H1 (cell line): Measurements from ENCODE around the gene RCC2. TPM values are rescaled to one million over a fixed set of nuclear protein-coding genes. Genes with fewer than 3 reads are reported as not detected.

Experiments
- CTCF ChIA-PET: fragments of 300-600 bp; sonication (Branson Sonifier 250); formaldehyde crosslinking; loops from one replicate; lab custom pipeline; 2021; ENCODE audit not compliant: partially characterized antibody; lab: Charles Lee
- POLR2A ChIA-PET: fragments of 300-600 bp; sonication (Branson Sonifier 250); formaldehyde crosslinking; loops from one replicate; lab custom pipeline; 2021; ENCODE audit warnings: inconsistent platforms; ENCODE audit not compliant: partially characterized antibody; lab: Charles Lee
- DNase-seq, 2 experiments: peaks; one replicate each; pipeline versions ENCODE4 v3.0.0 to v3.0.0-alpha.2; 2010 to 2022; ENCODE audit warnings: low spot score in 2 of 2, low read depth in 1 of 2, mixed read lengths in 1 of 2
- FAIRE-seq: peaks from 2 replicates; lab custom pipeline; 2011; peaks lifted over from hg19 to GRCh38; lab: Jason Lieb, UNC
- H2AFZ ChIP-seq: 2 replicates; pipeline ENCODE4 v1.8.1; 2012; ENCODE audit warnings: low read length, inconsistent platforms
- H2AK5ac ChIP-seq: 2 replicates; pipeline ENCODE4 v1.6.1; 2013; ENCODE audit warnings: low read depth, low read length
- H2BK120ac ChIP-seq: replicated peaks from 2 replicates; pipeline ENCODE3; 2013; ENCODE audit warnings: low read depth, low read length, inconsistent platforms
- H2BK12ac ChIP-seq: 2 replicates; pipeline ENCODE4 v1.6.1; 2013; ENCODE audit warnings: low read depth, low read length
- H2BK15ac ChIP-seq: 2 replicates; pipeline ENCODE4 v1.6.1; 2013; ENCODE audit warnings: low read length
- H2BK20ac ChIP-seq: 2 replicates; pipeline ENCODE4 v1.6.1; 2013; ENCODE audit warnings: low read length
- H2BK5ac ChIP-seq: 2 replicates; pipeline ENCODE4 v1.6.1; 2013; ENCODE audit warnings: low read depth, low read length
- H3K14ac ChIP-seq: 2 replicates; pipeline ENCODE4 v1.6.1; 2013; ENCODE audit warnings: inconsistent platforms; ENCODE audit not compliant: insufficient read length
- H3K18ac ChIP-seq: 2 replicates; pipeline ENCODE4 v1.6.1; 2013; ENCODE audit warnings: low read length; ENCODE audit errors: extremely low read depth
- H3K23ac ChIP-seq: 2 replicates; pipeline ENCODE4 v1.6.1; 2013; ENCODE audit warnings: inconsistent platforms; ENCODE audit not compliant: insufficient read length
- H3K23me2 ChIP-seq: 2 replicates; pipeline ENCODE4 v1.6.1; 2013; ENCODE audit warnings: low read depth, low read length
- H3K27ac ChIP-seq: 2 replicates; pipeline ENCODE4 v1.6.1; 2011; ENCODE audit warnings: low read depth, low read length, inconsistent platforms
- H3K27me3 ChIP-seq, 4 experiments: replicated peaks in 1 of 4; 1 replicate in 1 of 4; 2 replicates in 3 of 4; pipeline versions ENCODE4 v1.6.1 to v1.8.1; 2011 to 2013; ENCODE audit warnings: low read length in 3 of 4, mild to moderate bottlenecking in 3 of 4, inconsistent platforms in 2 of 4, mixed read lengths in 2 of 4, moderate library complexity in 1 of 4; ENCODE audit not compliant: control insufficient read depth in 3 of 4, insufficient read depth in 3 of 4; ENCODE audit errors: extremely low read depth in 1 of 4
- H3K36me3 ChIP-seq, 4 experiments: 2 replicates each; pipeline versions ENCODE4 v1.6.1 to v1.8.1; 2011 to 2013; ENCODE audit warnings: mild to moderate bottlenecking in 4 of 4, low read length in 3 of 4, moderate library complexity in 2 of 4, control low read depth in 1 of 4, inconsistent platforms in 1 of 4; ENCODE audit not compliant: insufficient read depth in 4 of 4, control insufficient read depth in 2 of 4
- H3K4ac ChIP-seq: replicated peaks from 2 replicates; pipeline ENCODE3; 2013; ENCODE audit warnings: low read length, low read depth, mixed read lengths, inconsistent platforms; ENCODE audit not compliant: insufficient read length
- H3K4me1 ChIP-seq, 4 experiments: replicated peaks in 1 of 4; 1 replicate in 1 of 4; 2 replicates in 3 of 4; pipeline versions ENCODE4 v1.6.1 to v1.8.1; 2011 to 2013; ENCODE audit warnings: low read length in 3 of 4, inconsistent platforms in 2 of 4, mixed read lengths in 1 of 4; ENCODE audit not compliant: insufficient read depth in 4 of 4, control insufficient read depth in 3 of 4
- H3K4me2 ChIP-seq, 2 experiments: 2 replicates each; pipeline versions ENCODE4 v1.6.1 to v1.8.1; 2011 to 2013; ENCODE audit warnings: low read depth in 2 of 2, low read length in 2 of 2, control low read depth in 1 of 2, inconsistent platforms in 1 of 2, mild to moderate bottlenecking in 1 of 2; ENCODE audit not compliant: insufficient read depth in 1 of 2
- H3K4me3 ChIP-seq, 4 experiments: fragments of 200-600, 300-600 bp in 1 of 4; sonication (generic), shearing (Covaris generic), sonication (Bioruptor Twin) in 1 of 4; 2 replicates each; pipeline versions ENCODE4 v1.5.1 to v1.8.1; 2011 to 2016; ENCODE audit warnings: low read length in 4 of 4, low read depth in 3 of 4, control low read depth in 2 of 4, inconsistent platforms in 2 of 4, mild to moderate bottlenecking in 2 of 4, mixed read lengths in 1 of 4, moderate library complexity in 1 of 4; ENCODE audit not compliant: insufficient read depth in 2 of 4; ENCODE audit errors: extremely low read depth in 1 of 4
- H3K56ac ChIP-seq: replicated peaks from 2 replicates; pipeline ENCODE3; 2013; ENCODE audit warnings: low read depth, mild to moderate bottlenecking, mixed read lengths, low read length, inconsistent platforms; ENCODE audit not compliant: insufficient read length
- H3K79me1 ChIP-seq: 2 replicates; pipeline ENCODE4 v1.6.1; 2013; ENCODE audit warnings: low read depth, low read length, control low read depth
- H3K79me2 ChIP-seq, 2 experiments: 2 replicates each; pipeline versions ENCODE4 v1.6.1 to v1.8.1; 2012 to 2013; ENCODE audit warnings: low read length in 2 of 2, mild to moderate bottlenecking in 2 of 2, inconsistent platforms in 1 of 2; ENCODE audit not compliant: insufficient read depth in 2 of 2, control insufficient read depth in 1 of 2
- H3K9ac ChIP-seq, 4 experiments: replicated peaks in 1 of 4; 1 replicate in 1 of 4; 2 replicates in 3 of 4; pipeline versions ENCODE4 v1.6.1 to v1.8.1; 2011 to 2013; ENCODE audit warnings: low read depth in 3 of 4, low read length in 3 of 4, control low read depth in 2 of 4, mild to moderate bottlenecking in 2 of 4, moderate library complexity in 2 of 4, inconsistent platforms in 1 of 4; ENCODE audit errors: extremely low read depth in 1 of 4
- H3K9me3 ChIP-seq, 2 experiments: 2 replicates each; pipeline versions ENCODE4 v1.6.1 to v1.8.1; 2012 to 2013; ENCODE audit warnings: mild to moderate bottlenecking in 2 of 2, moderate library complexity in 2 of 2, control low read depth in 1 of 2, inconsistent platforms in 1 of 2, low read depth in 1 of 2, low read length in 1 of 2, mixed read lengths in 1 of 2; ENCODE audit not compliant: insufficient read depth in 2 of 2
- H4K20me1 ChIP-seq, 2 experiments: replicated peaks in 1 of 2; 2 replicates each; pipeline versions ENCODE3 to v1.8.1; 2011 to 2013; ENCODE audit warnings: inconsistent platforms in 2 of 2, low read length in 2 of 2, mild to moderate bottlenecking in 1 of 2; ENCODE audit not compliant: insufficient read depth in 2 of 2, control insufficient read depth in 1 of 2
- H4K5ac ChIP-seq: 2 replicates; pipeline ENCODE4 v1.6.1; 2013; ENCODE audit warnings: low read length, low read depth, mixed read lengths, inconsistent platforms; ENCODE audit not compliant: insufficient read length
- H4K8ac ChIP-seq: 2 replicates; pipeline ENCODE4 v1.8.0; 2013; ENCODE audit warnings: mild to moderate bottlenecking, moderate library complexity, low read length, inconsistent platforms; ENCODE audit not compliant: insufficient read depth; ENCODE audit errors: extremely low read depth
- H4K91ac ChIP-seq: replicated peaks from 2 replicates; pipeline ENCODE3; 2013; ENCODE audit warnings: low read length, mixed read lengths, inconsistent platforms; ENCODE audit not compliant: insufficient read length
- BACH1 ChIP-seq: IDR thresholded peaks from 2 replicates; pipeline ENCODE4 v1.6.1; 2012; ENCODE audit warnings: low read length, improper control_type of control experiment
- BCL11A ChIP-seq, 2 experiments: IDR thresholded peaks; one replicate each; pipeline ENCODE4 v1.6.1; 2011; ENCODE audit warnings: low read depth in 2 of 2, low read length in 2 of 2, mild to moderate bottlenecking in 2 of 2
- CEBPB ChIP-seq: IDR thresholded peaks from 2 replicates; pipeline ENCODE4 v1.6.1; 2012; ENCODE audit warnings: low read depth, low read length
- CHD2 ChIP-seq: IDR thresholded peaks from 2 replicates; pipeline ENCODE4 v1.6.1; 2012; ENCODE audit warnings: low read length, improper control_type of control experiment
- EGR1 ChIP-seq: IDR thresholded peaks from 2 replicates; pipeline ENCODE4 v1.6.1; 2011; ENCODE audit warnings: low read depth, low read length, borderline replicate concordance
- EZH2 ChIP-seq: fragments of 200-600 bp; sonication (generic); IDR thresholded peaks from 2 replicates; pipeline ENCODE4 v1.7.1; 2012; ENCODE audit warnings: low read depth, mild to moderate bottlenecking, moderate library complexity, low read length, inconsistent platforms; ENCODE audit not compliant: severe bottlenecking
- POLR2A ChIP-seq, 2 experiments: IDR thresholded peaks; 1 replicate in 1 of 2; 2 replicates in 1 of 2; pipeline ENCODE4 v1.6.1; 2011; ENCODE audit warnings: low read depth in 2 of 2, low read length in 2 of 2, mild to moderate bottlenecking in 2 of 2; ENCODE audit errors: control extremely low read depth in 1 of 2
- RBBP5 ChIP-seq: IDR thresholded peaks from 2 replicates; pipeline ENCODE4 v1.7.1; 2012; ENCODE audit warnings: low read depth, mild to moderate bottlenecking, inconsistent platforms, low read length, moderate library complexity, borderline replicate concordance
- SRF ChIP-seq: IDR thresholded peaks from 2 replicates; pipeline ENCODE4 v1.6.1; 2011; ENCODE audit warnings: mild to moderate bottlenecking, low read depth, low read length, moderate library complexity
- TCF12 ChIP-seq: IDR thresholded peaks from 2 replicates; pipeline ENCODE4 v1.6.1; 2011; ENCODE audit warnings: low read depth, mild to moderate bottlenecking, low read length
- TEAD4 ChIP-seq: IDR thresholded peaks from 2 replicates; pipeline ENCODE4 v1.6.1; 2012; ENCODE audit warnings: low read depth, low read length, inconsistent platforms, mixed read lengths
- YY1 ChIP-seq: IDR thresholded peaks from 2 replicates; pipeline ENCODE4 v1.6.1; 2011; ENCODE audit warnings: low read depth, mild to moderate bottlenecking, low read length
- WGBS, 2 experiments: shearing (Covaris generic) in 1 of 2; methylation state at CpG; one replicate each; pipeline versions ENCODE4 v1.1.6 to v1.1.7; 2013 to 2015; ENCODE audit warnings: low lambda C conversion rate in 2 of 2, mixed read lengths in 2 of 2, inconsistent platforms in 1 of 2, low coverage in 1 of 2, missing lambda C conversion rate in 1 of 2; ENCODE audit not compliant: insufficient replicate concordance in 2 of 2, insufficient coverage in 1 of 2, insufficient read length in 1 of 2; ENCODE audit errors: extremely low coverage in 1 of 2, missing lambda C conversion rate in 1 of 2; 5-methylcytosine and 5-hydroxymethylcytosine counted together
- polyA plus RNA-seq, 7 experiments: library from polyadenylated mRNA; depleted of rRNA in 3 of 7; stranded (reverse) in 5 of 7; unstranded in 2 of 7; fragments of >200 nt in 5 of 7; fragments of 200-250 nt in 2 of 7; gene quantifications; 1 replicate in 5 of 7; 2 replicates in 1 of 7; 4 replicates in 1 of 7; pipeline versions ENCODE4 v1.2.1 to v1.2.3, GENCODE V29; 2011 to 2013; ENCODE audit warnings: missing spikeins in 2 of 7, mixed read lengths in 2 of 7
- total RNA-seq: library from RNA; stranded (reverse); fragmentation: NEBNext Ultra II Directional; extraction: Animal tissue kit (Norgen Biotek cat#: 25700); gene quantifications from 2 replicates; pipeline ENCODE4 v1.2.1, GENCODE V29; 2021
- TF ChIP-seq, protein P1 (sequence below): IDR thresholded peaks from 2 replicates; pipeline ENCODE4 v1.6.1; 2011; ENCODE audit warnings: low read length, improper control_type of control experiment

Gene RCC2
- total and polyA plus RNA-seq, 2 of the 8 experiments (the other 6 are each of a cell fraction or from before 2014, with no cell fraction given), result 229 to 455 TPM

- Histone ChIP-seq H3K27me3 (no peaks in the 10 kb centered on the region), H3K14ac (no peak overlapping the region), H3K4me1 (peaks cover 33 to 56% (median 45%) of the 10 kb centered on the region in 4 experiments), H3K4me2 (peak overlapping the region; percentile 60 to 93), H3K9me3 (no peaks in the 10 kb centered on the region), H3K23ac (no peak overlapping the region), H4K8ac (no peak overlapping the region), H3K79me1 (peaks cover 18% of the 10 kb centered on the region), H2AK5ac (0 out of 2 replicates have a peak overlapping the region, but pooled peaks have one; percentile 68), H3K18ac (peak overlapping the region; percentile 33; the same call in 1 of the 2 replicates), H4K20me1 (peaks cover 23 to 40% of the 10 kb centered on the region in 2 experiments), H3K27ac (no peak overlapping the region; the same call in 1 of the 2 replicates), H2AFZ (no peak overlapping the region), H3K23me2 (peaks cover 12% of the 10 kb centered on the region), H2BK12ac (0 out of 2 replicates have a peak overlapping the region, but pooled peaks have one; percentile 96), H3K36me3 (peaks cover 0 to 80% (median 23%) of the 10 kb centered on the region in 4 experiments), H3K56ac (no peak overlapping the region), H2BK120ac (no peak overlapping the region), H2BK5ac (peak overlapping the region; percentile 86), H3K9ac (no peak overlapping the region), H4K5ac (no peak overlapping the region), H3K4me3 (peak overlapping the region in 2 of 4 experiments; percentile 15 to 46; a peak in 4 of 8 replicates), H3K4ac (peak overlapping the region; percentile 48), H3K79me2 (peaks cover 42 to 94% of the 10 kb centered on the region in 2 experiments), H2BK15ac (no peak overlapping the region), H2BK20ac (no peak overlapping the region; the same call in 1 of the 2 replicates), H4K91ac (no peak overlapping the region)
- POLR2A ChIA-PET, result interaction anchor here (0.7 to 12.4 kb wide), 13 partner anchors 11 to 117 kb away, joined by 3 to 155 read pairs (median 4); no protein-coding TSS in a partner anchor
- CTCF ChIA-PET, result interaction anchor here (0.6 to 2.7 kb wide), 8 partner anchors 8 to 1901 kb away, joined by 3 to 6 read pairs (median 3); no protein-coding TSS in a partner anchor
- DNase-seq, result no peak
- 13% methylated on average over 3 of the region's 3 CpGs; no CpG with 5 or more reads in 1 of the 2 experiments for WGBS, 2 experiments
- FAIRE-seq, result peak; percentile 86
- TF ChIP-seq CEBPB (no peak), CHD2 (0 out of 2 replicates have a peak, but pooled peaks have one; percentile 35), YY1 (0 out of 2 replicates have a peak, but pooled peaks have one; percentile 14), TCF12 (no peak), BCL11A (IDR thresholded peaks at IDR 0.05; ENCODE audit: low read depth in 2 of 2, low read length in 2 of 2) (no peak), TEAD4 (peak; percentile 87), BACH1 (no peak), EGR1 (no peak), EZH2 (no peak), POLR2A (IDR thresholded peaks at IDR 0.05; ENCODE audit: control extremely low read depth in 1 of 2, low read depth in 2 of 2, low read length in 2 of 2) (peak; percentile 6 to 24; a peak in 2 of 3 replicates), SRF (no peak), RBBP5 (no peak)
- TF ChIP-seq, protein P1, sequence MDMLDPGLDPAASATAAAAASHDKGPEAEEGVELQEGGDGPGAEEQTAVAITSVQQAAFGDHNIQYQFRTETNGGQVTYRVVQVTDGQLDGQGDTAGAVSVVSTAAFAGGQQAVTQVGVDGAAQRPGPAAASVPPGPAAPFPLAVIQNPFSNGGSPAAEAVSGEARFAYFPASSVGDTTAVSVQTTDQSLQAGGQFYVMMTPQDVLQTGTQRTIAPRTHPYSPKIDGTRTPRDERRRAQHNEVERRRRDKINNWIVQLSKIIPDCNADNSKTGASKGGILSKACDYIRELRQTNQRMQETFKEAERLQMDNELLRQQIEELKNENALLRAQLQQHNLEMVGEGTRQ, result no peak
Measured at GRCh38 chr1:17434016-17434415, 5.5 kb downstream of the RCC2 start.
